HG02588 (cell line): ENCODE measurements around the gene THBS1.

Experiments
- ATAC-seq: cut with Tn5 transposase; IDR thresholded peaks from one replicate; pipeline ENCODE4 v1.9.1; 2021; ENCODE audit warnings: mild to moderate bottlenecking, moderate library complexity; ENCODE audit not compliant: unreplicated experiment

THBS1 gene

DNA sequence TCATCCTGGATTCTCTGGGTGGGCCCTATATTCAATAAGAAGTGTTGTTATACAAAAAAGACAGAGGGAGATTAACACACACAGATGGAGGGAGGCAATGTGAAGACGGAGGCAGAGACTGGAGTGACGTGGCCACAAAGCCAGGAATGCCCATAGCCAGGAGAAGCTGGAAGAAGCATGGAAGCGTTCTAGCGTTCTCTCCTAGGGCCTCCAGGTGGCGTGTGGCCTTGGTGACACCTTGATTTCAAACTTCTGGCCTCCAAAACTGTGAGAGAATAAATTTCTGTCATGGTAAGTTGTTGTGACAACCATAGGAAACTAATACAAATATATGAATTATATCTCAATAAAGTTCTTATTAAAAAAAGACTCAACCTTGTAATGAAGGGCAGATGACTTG lies 21.3 kb downstream of the THBS1 start:
- ATAC-seq = no peak

GRCh38 chr15:39605146-39605545 lies 24.3 kb downstream of the THBS1 start:
- ATAC-seq = no peak

DNA sequence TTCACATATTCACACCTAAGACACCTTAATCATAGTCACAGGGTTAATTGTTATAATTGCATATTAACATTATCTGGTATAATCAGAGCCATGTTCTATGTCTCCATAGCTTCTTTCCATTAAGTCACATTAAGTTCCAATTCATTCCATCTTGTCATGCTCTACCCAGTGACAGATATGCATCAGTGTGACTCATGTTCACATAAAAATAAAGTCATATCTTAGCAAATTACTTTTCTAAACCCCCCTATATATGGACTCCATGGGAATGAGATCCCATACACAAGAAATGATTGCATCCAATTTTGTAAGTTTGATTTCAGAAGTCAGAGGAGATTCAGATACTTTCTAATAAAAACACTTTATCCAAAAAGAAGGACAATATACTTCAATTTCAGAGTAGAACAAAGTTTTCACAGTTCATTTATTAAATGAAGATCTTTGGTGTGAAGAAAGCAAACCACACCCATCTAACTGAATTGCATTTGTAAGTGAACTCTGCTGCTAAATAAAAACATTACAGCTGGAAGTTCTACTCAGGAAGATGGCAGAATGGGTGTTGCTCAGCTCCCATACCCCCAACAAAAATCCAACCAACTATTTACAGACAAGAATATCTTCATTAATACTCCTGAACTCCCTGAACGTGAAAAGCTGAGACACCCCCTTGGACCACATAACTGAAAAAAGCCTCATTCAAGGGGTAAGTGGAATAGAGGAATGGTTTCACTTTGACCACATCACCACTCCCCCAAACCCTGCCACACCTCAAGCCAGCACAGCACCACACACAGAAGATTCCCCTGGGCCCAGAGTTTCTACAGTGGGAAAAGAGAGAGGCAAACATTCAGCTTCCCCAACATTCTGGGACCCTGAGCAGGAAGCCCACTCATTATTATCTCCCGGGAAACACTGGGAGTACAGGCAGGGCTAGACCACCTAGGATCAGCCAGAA lies 27.6 kb downstream of the THBS1 start:
- ATAC-seq = no peak

DNA sequence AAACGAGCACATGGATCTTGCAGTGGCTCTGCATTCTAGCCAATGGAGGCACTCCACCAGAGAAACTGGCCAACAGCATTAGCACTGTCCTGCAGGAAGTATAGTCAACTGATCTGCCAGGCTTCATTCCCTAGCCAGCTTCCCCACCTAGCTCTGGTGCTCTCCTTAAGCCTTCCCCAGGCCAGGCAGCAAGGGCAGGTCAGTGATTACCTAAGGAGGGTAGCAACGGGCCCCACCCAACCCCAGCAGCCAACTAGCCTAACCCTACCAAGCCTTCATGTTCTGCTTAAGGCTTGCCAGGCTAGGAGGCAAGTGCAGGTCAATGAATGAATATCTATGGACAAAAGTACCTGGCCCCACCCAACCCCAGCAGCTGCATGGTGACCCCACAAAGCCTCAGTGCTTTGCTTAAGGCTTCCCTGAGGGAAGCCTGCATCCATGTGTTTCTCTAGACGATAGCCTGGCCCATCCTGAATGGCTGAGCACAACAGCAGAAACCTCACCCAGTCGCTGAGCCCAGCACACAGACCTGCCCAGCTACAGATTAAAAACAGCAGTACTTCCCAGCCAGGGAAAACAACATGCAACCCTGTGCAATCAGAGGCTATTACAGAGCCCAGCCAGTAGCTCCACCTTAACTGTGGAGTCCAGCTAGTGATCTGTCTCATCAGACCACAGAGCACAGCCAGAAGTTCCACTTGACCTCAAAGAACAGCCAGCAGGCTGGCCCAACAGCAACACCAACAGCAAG lies 28.5 kb downstream of the THBS1 start:
- no peak for ATAC-seq

- no peak for ATAC-seq
These were observed 29.8 kb downstream of the THBS1 start for GRCh38 chr15:39610665-39611064.

DNA sequence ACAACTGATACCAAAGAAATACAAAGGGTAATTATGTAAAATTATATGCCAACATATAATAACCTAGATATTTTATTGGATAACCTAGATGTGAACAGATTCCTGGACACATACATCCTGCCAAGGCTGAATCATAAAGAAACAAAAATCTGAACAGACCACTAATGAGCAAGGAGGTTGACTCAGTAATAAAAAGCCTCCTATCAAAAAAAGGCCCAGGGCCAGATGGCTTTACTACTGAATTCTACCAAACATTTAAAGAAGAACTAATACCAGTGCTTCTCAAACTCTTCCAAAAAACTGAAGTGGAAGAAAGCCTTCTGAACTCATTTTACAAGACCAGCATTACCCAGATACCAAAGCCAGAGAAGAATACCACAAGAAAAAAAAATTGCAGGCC lies 32.4 kb downstream of the THBS1 start:
- no peak for ATAC-seq

DNA sequence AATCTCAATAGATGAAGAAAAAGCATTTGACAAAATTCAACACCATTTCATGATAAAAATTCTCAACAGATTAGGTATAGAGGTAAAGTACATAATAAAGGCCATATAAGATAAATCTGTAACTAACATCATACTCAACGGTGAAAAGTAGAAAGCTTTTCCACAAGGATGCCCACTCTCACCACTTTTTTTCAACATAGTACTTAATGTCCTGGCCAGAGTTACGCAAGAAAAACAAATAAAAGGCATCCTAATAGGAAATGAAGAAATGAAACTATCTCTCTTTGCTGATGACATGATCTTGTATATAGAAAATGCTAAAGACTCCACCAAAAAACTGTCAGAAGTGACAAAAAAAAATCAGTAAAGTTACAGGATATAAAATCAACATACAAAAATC lies 33.0 kb downstream of the THBS1 start:
- ATAC-seq = no peak

DNA sequence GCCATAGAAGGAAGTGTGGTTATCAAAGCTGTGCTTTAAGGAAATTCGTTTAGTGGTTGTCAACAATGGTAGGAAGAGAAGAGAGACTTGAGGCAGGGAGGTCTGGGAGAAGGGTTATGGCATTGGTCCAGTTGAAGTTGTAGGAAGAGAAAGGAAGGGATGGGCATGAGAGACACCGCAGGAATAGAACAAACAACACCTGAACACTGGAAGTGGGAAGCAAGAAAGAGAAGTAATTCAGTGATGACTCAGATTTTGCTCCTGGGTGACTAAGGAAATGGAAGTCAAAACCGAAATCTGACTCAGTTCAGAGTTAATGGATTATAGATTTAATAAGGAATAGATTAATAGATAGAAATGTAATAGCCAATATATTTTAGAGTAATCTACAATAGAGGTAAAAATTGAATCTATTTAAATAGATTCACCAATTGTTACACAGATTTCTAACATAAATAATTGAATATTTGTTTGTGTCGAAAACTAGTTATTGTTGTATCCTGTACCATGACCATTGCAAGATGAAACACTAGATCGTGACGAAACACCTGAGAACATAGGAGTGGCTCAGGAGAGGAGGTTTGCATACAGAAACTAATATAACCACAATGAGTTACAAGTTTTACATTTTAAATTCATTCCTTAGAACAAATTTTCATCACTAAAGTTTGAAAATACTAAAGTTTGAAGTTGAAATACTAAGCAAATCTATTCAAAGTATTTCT lies 36.0 kb downstream of the THBS1 start:
- ATAC-seq = no peak

DNA sequence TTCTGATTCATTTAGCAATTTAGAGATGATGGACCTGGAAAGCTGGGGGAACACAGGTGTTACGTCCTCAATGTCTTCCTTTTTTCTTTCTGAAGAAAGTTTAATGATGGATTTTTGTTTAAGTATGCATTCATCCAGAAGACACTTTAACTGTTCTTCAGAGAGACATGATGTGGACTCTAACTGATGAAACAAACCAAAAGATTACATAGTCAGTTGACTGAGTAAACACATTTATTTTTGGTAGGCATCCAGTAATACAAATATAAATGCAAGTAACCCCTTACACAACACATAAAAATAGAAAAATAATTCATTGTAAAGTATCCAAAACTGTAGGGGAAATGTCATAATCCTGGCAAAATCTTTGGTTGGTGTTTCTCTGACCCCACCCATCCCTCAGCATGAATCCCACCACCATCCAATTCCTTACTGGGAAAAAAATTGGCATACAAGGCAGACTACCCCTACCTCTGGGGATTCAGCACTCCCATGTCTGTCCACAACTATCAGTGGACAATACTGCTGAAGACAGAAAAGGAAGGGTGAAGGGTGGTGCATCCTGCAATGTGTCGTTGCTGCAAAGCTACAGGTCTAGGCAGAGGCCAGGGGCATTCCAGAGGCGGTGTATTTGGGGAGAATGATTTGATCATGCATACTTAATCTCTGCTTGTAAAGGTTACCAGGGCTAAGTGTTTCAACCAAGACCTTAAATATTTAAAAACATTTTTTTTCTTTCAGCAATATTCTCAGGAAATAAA lies 37.4 kb downstream of the THBS1 start:
- ATAC-seq = no peak

DNA sequence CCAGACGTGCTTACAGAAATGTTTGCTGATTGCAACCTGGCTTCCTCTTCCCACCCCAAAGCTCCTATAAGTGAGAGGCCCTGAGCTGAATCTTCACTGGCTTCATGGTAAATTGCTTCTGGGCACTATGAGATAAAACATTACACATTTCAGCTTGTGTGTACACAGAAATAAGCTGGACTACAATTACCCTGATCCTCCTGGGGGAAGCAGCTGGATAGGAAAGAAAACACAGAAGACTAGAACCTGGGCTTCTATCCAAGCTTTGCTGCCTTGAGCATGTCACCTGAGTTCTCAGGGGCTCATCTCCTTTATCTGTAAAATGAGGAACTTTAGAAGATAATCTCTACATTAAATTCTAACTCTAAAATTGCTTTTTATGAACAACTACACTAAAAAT lies 40.3 kb downstream of the THBS1 start:
- no peak for ATAC-seq

GRCh38 chr15:39621976-39622375 lies 41.1 kb downstream of the THBS1 start:
- ATAC-seq = no peak

DNA sequence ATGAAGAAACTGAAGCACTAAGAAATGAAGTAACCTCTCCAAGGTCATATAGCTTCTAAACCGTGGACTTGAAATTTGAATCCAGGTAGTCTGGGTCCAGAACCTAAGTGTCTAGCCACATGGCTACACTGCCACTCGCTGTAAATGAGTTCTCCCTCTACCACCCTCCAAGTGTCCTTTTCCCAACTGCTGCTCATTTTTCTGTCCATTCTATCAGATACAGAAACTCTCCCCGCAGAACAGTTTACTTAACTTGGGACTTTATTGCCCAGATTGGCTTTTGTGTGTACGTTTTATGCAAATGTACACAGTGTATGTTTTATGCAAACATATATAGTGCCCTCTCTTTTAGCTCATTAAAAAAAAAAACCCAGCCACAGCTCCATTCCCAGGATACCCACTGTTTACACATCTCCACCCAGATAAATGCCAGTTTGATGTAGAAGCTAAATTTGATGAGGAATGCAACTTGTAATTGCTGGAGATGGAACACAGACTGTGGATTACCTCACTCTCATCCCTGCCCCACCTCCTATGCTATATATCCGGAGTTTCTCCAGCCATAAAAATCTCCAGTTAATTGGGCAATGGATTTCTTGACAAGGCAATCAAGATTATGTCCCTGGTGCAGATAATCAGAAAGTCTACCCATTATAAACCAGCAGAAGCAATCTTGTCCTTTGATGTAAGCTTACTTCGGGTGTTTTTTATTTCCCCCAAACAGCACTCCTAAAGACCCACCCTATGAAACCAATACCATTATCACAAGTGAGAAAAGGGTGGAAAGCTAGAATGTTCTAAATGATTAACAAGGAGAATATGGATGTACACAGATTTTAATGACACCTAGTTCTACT lies 42.0 kb downstream of the THBS1 start:
- ATAC-seq = peak; percentile 4

DNA sequence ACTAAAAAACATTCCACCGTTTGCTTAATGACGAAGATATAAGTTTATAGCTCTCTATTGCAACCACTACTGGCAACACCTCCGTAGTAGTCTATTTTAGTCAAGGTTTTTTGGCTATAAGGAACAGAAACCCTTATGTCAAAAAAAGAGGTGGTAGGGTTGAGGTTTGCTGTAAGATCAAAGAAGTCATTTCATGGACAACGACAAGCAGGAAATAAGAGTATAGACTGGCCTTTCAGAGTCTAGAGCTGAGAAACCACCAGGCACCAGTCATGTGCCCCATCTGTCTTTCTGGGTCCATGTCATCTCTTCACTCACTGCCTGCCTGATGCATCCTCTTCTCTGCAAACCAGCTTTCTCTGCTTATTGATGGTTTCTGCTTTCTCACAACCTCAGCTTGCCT lies 42.7 kb downstream of the THBS1 start:
- peak; percentile 79 for ATAC-seq

DNA sequence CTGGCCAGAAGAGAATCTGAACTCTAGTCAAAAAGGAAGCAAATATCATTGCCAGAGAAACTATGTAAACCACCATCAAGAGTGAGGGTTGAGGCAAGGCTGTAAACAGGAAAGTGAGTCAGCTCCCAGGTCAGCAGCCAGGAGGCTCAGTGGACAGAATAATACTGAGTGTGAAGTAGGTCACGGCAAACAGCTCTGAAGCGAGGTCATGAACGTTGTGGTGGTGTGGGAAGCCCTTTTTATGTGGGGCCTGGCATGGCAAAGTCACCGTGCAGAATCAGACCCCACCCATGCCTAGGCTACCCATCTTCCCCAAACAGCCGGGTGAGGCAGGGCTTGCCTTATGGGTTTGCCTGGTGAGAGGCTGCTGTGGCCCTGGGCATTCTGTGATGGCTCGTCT lies 43.9 kb downstream of the THBS1 start:
- ATAC-seq = no peak

- ATAC-seq = no peak
These were observed 44.6 kb downstream of the THBS1 start for GRCh38 chr15:39625451-39625850.

- ATAC-seq = no peak
These were observed 45.0 kb downstream of the THBS1 start for GRCh38 chr15:39625856-39626255.

DNA sequence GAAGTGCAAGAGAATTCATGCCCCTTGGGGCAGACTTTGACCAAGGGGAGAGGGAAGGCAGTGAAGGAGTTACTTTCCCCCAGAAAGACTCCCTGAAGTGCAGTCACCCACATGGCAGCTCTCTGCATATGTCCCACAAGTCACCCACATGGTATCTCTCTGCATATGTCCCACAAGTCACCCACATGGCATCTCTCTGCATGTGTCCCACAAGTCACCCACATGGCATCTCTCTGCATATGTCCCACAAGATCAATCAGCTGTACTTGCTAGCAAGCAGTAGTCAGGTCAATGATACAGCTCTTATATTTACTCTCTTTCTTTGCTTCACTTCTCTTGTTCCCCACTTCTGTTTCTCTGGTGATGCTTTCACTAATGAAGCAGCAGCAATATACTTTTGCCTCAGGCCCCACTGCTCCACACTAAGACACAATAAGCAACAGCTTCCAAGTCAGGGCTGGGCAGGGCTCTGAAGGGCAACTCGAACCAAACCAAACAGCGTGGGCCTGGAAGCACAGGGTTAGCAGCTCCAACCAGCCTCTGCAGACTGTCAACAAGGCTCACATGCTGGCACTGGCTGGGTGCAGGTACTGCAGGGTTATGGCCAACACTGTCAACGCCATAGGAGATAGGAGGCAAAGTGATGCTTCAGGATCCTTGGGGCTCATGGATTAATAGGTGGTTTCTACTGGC lies 46.7 kb downstream of the THBS1 start:
- no peak for ATAC-seq

GRCh38 chr15:39628144-39628508 lies 47.2 kb downstream of the THBS1 start:
- ATAC-seq = no peak

DNA sequence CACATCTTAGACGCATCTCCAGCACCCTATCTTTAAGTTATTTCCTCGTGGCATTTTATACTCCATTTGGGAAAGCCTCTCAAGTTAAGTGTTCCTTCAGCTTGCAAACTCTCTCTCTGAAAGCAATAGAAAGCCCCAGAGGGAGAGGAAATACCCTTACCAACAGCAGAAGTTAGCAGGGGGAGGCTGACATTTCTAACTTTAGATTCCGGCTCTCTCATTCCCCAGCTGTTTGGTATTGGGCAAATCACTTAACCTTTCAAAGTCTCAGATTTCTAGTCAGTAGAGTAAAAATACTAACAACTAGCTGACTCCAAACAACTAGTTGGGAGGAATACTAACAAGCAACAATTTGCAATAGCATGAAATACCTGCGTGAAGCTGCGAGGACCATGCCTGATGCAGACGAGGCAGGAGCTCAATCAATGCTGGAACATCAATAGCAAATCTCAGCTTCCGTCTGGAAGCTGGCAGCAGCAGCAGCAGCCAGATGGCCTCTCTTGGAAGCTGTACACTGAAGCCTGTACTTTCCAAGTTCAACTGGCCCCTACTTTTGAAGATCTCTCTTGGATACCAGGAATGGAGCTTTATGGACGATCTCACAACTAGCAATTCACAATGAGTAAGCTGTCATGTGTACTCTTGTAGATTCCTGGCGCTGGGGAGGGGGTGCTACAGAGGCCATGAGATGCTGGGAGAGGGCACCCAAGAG lies 47.8 kb downstream of the THBS1 start:
- no peak for ATAC-seq
